ENCODE results near the gene DIAPH2.

DNA sequence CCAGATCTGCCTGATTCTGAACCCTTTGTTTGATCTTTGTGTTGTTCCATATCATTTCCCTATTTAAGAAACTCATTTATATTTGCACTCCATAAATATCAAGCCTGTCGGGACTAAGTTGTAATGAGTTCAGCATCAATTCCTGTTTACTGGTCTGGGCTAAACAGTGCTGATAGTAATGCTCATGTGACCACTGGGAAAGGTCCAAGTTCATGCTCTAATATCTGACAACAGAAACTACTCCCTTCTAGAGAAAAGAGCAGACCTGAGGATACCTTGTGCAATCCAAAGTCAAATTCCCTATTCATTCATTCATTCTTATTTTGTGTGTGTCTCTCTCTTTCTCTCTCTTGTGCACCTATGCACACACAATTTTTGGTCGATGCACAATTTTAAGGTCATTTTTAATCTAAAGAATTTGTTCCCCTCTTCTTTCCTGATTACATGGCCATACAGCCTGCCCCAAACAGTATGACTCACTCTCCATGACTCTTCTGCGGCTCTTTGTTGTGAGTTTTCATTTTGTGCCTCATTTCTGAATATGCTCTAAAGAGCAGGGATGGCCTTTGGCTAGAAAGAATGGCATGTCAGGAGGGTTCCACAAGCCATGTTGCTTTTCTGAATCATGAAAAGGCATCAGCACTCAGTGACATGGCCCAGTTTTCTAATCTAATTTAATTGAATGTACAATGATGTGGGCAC, 863.4 kb downstream of the DIAPH2 start:
- TF ChIP-seq, protein P1, sequence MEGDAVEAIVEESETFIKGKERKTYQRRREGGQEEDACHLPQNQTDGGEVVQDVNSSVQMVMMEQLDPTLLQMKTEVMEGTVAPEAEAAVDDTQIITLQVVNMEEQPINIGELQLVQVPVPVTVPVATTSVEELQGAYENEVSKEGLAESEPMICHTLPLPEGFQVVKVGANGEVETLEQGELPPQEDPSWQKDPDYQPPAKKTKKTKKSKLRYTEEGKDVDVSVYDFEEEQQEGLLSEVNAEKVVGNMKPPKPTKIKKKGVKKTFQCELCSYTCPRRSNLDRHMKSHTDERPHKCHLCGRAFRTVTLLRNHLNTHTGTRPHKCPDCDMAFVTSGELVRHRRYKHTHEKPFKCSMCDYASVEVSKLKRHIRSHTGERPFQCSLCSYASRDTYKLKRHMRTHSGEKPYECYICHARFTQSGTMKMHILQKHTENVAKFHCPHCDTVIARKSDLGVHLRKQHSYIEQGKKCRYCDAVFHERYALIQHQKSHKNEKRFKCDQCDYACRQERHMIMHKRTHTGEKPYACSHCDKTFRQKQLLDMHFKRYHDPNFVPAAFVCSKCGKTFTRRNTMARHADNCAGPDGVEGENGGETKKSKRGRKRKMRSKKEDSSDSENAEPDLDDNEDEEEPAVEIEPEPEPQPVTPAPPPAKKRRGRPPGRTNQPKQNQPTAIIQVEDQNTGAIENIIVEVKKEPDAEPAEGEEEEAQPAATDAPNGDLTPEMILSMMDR (IDR thresholded peaks at IDR 0.05) = no peak
- no peak for TF ChIP-seq POLR2AphosphoS5 (IDR thresholded peaks at IDR 0.05)

All from esophagus muscularis mucosa (tissue), 3 donors.